ENCODE data around the gene HSCB.

The HSCB gene

DNA sequence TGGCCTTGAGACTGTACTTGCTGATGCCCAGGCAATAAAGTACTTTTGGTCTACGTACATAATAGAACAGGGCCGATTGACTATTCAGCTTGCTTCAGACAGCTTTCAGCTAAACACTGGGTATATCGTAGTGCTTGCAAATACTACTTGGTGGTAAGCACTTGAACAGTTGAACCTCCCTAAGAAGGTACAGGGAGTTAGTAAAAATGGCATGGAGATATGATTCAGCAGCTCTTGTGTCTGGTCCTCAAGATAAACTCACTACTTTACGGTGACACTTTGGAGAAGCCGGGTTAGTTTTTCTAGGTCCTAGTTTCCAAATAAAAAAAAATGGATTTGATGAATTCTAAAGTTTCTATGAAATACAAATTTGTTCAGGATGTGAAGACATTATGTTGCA, 38.0 kb downstream of the HSCB start:
- no peak overlapping the region for H3K4me3 ChIP-seq (ENCODE audit: low read length)
- no peak for TF ChIP-seq CTCF (conservative IDR thresholded peaks at IDR 0.05; ENCODE audit: low read length)
- no peak for DNase-seq (ENCODE audit: low read depth)

DNA sequence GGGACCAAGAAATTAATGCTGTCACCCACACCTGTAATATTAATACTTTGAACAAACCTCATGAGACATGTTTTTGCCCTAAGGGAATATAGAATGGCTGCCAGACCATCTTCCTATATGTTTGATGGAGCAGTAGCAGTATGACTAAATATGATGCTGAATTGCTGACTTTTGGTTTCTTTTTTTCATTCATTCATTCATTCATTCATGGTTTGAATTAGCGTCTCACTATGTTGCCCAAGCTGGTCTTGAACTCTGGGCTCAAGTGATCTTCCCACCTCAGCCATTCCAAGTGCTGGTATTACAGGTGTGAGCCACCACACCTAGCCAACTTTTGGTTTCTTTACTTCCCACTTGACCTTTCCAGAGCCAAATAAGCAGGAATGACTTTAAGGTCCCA, 38.5 kb downstream of the HSCB start:
- H3K4me3 ChIP-seq (ENCODE audit: low read length), result no peak overlapping the region
- TF ChIP-seq CTCF (conservative IDR thresholded peaks at IDR 0.05; ENCODE audit: low read length), result no peak
- no peak for DNase-seq (ENCODE audit: low read depth)

DNA sequence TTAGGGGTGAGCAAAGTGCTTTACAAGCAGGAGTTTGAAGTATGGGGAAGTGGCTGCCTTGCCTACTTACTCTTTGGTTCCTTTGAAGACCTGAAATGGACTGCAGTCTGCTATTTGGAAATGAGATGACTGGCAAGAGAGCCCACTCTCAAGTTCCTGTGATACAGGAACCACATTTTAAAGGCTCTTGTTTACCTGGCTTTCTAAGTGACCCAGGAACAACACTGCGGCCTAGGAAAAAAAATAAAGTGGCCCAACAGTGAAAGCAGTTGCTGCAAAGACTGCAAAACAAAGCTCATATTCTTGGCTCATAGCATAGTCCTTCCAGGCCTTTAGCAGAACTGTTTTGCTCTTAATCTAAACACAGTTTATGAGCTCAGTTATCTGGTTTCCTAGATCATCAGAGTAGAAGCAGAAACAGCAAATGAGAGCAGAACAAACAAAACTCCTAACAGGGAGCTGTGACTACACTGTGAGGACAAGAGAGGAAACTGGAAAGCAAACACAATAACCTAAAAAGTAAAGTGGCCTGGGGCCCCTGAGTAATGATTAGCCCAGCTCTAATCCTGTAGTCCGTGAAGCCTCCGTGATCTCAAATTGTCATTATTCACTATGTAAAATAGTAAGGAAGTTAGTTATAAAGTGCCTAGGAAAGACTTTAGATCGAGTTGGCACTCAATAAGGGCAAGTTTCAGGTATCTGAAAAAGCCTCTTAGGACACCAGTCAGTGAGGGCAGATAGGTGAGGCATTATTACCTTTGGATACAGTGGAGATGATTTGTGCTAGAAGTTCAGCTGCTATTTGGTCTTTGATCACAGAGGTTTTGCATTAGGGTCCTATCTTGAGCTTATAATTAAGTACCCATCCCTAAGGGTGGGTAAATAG, 42.2 kb downstream of the HSCB start:
- DNase-seq (ENCODE audit: low read depth), result no peak
- TF ChIP-seq CTCF (conservative IDR thresholded peaks at IDR 0.05; ENCODE audit: low read length), result no peak
- no peak overlapping the region for H3K4me3 ChIP-seq (ENCODE audit: low read length)

DNA sequence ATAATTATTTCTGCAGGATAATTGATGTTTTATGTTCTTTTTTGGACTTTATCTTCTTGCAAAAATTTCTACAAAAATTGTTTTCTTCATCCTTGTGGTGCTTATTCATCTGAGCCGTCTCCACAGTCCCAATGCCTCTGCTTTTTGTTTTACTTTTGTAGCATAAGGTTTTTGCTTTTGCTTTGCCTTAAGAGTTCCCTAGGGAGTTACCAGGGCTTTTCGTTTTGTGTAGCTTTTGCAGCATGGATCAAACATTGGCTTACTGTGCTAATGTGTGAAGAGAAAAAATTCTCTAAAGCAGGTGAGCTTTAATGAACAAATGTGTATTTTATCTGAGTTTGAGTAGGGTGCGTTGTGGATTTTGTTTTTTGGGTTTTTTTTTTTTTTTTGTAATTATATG, 46.8 kb downstream of the HSCB start:
- DNase-seq (ENCODE audit: low read depth), result no peak
- H3K4me3 ChIP-seq (ENCODE audit: low read length), result no peak overlapping the region
- TF ChIP-seq CTCF (conservative IDR thresholded peaks at IDR 0.05; ENCODE audit: low read length), result no peak

GRCh38 chr22:28791124-28791523, 49.3 kb downstream of the HSCB start:
- no peak for DNase-seq (ENCODE audit: low read depth)
- TF ChIP-seq CTCF (conservative IDR thresholded peaks at IDR 0.05; ENCODE audit: low read length), result no peak
- no peak overlapping the region for H3K4me3 ChIP-seq (ENCODE audit: low read length)

GRCh38 chr22:28791841-28792490, 50.1 kb downstream of the HSCB start:
- TF ChIP-seq CTCF (conservative IDR thresholded peaks at IDR 0.05; ENCODE audit: low read length), result no peak
- DNase-seq (ENCODE audit: low read depth), result no peak
- no peak overlapping the region for H3K4me3 ChIP-seq (ENCODE audit: low read length)

Measured in AG10803 (cell line).